Neural cell (in vitro differentiated cells): ENCODE measurements around the gene ATXN1L. TPM values are rescaled to one million over a fixed set of nuclear protein-coding genes. Genes with fewer than 3 reads are reported as not detected.

Experiments
- H2AFZ ChIP-seq: fragments of 200-600, 300-800 bp; sonication (generic), shearing (Covaris generic); 2 replicates; pipeline ENCODE4 v1.6.0; 2014; ENCODE audit warnings: low read depth, mild to moderate bottlenecking, antibody characterized with exemption, low read length, moderate library complexity
- H3F3A ChIP-seq: fragments of 200-600 bp; shearing (Covaris generic); 2 replicates; pipeline ENCODE4 v1.6.1; 2016; ENCODE audit warnings: mild to moderate bottlenecking, moderate library complexity, mixed read lengths, antibody characterized with exemption, low read length; ENCODE audit not compliant: insufficient read depth, poor library complexity, severe bottlenecking
- H3K27ac ChIP-seq: fragments of 200-600, 300-800 bp; sonication (generic), shearing (Covaris generic); 2 replicates; pipeline ENCODE4 v1.5.1; 2014; ENCODE audit warnings: mild to moderate bottlenecking, low read length, moderate library complexity
- H3K27me3 ChIP-seq: fragments of 300-800, 200-600 bp; sonication (generic), shearing (Covaris generic); 2 replicates; pipeline ENCODE4 v1.6.0; 2014; ENCODE audit warnings: mild to moderate bottlenecking, low read depth, low read length, moderate library complexity; ENCODE audit not compliant: insufficient read depth
- H3K36me3 ChIP-seq: fragments of 300-800, 200-600 bp; sonication (generic), shearing (Covaris generic); 2 replicates; pipeline ENCODE4 v1.5.1; 2014; ENCODE audit warnings: mild to moderate bottlenecking, antibody characterized with exemption, low read length, moderate library complexity; ENCODE audit not compliant: insufficient read depth
- H3K4me2 ChIP-seq: fragments of 300-800, 200-600 bp; sonication (generic), shearing (Covaris generic); 2 replicates; pipeline ENCODE4 v1.6.0; 2014; ENCODE audit warnings: mild to moderate bottlenecking, low read length
- H3K4me3 ChIP-seq: fragments of 300-800, 200-600 bp; sonication (generic), shearing (Covaris generic); 2 replicates; pipeline ENCODE4 v1.5.1; 2014; ENCODE audit warnings: mild to moderate bottlenecking, low read length, moderate library complexity
- H3K79me2 ChIP-seq: fragments of 200-600 bp; shearing (Covaris generic); replicated peaks from 2 replicates; pipeline ENCODE4 v1.6.0; 2014; ENCODE audit warnings: mild to moderate bottlenecking, low read length, moderate library complexity; ENCODE audit not compliant: insufficient read depth
- H3K9ac ChIP-seq: fragments of 300-800, 200-600 bp; sonication (generic), shearing (Covaris generic); 2 replicates; pipeline ENCODE4 v1.6.1; 2016; ENCODE audit warnings: mild to moderate bottlenecking, low read length, mixed read lengths
- H3K9me2 ChIP-seq: fragments of 200-600 bp; shearing (Covaris generic); 2 replicates; pipeline ENCODE4 v1.6.1; 2016; ENCODE audit warnings: mild to moderate bottlenecking, low read length, mixed read lengths; ENCODE audit not compliant: insufficient read depth
- H3K9me3 ChIP-seq: fragments of 200-600, 300-800 bp; sonication (generic), shearing (Covaris generic); 2 replicates; pipeline ENCODE4 v1.6.1; 2016; ENCODE audit warnings: mild to moderate bottlenecking, mixed run types, low read length, moderate library complexity, mixed read lengths
- H4K20me1 ChIP-seq: fragments of 200-600 bp; shearing (Covaris generic); 2 replicates; pipeline ENCODE4 v1.6.1; 2016; ENCODE audit warnings: mild to moderate bottlenecking, mixed run types; ENCODE audit not compliant: insufficient read depth
- EP300 ChIP-seq: fragments of 450-650 bp; conservative IDR thresholded peaks from 2 replicates; pipeline ENCODE4 v1.6.1; 2014; ENCODE audit warnings: antibody characterized with exemption, mild to moderate bottlenecking, moderate library complexity; ENCODE audit not compliant: poor library complexity, severe bottlenecking
- EZH2 ChIP-seq: fragments of 200-600, 300-800 bp; shearing (Covaris generic), sonication (generic); IDR thresholded peaks from 2 replicates; pipeline ENCODE4 v1.6.1; 2014; ENCODE audit warnings: antibody characterized with exemption, low read length, borderline replicate concordance, mild to moderate bottlenecking; ENCODE audit not compliant: insufficient read depth, poor library complexity, severe bottlenecking
- MXI1 ChIP-seq: fragments of 450-650 bp; conservative IDR thresholded peaks from 2 replicates; pipeline ENCODE4 v1.6.1; 2014; ENCODE audit warnings: antibody characterized with exemption, mild to moderate bottlenecking; ENCODE audit not compliant: poor library complexity, severe bottlenecking
- POLR2AphosphoS5 ChIP-seq: IDR thresholded peaks from 2 replicates; pipeline ENCODE4 v1.6.1; 2012
- RAD21 ChIP-seq: fragments of 450-650 bp; conservative IDR thresholded peaks from 2 replicates; pipeline ENCODE4 v1.6.1; 2014; ENCODE audit warnings: antibody characterized with exemption, mild to moderate bottlenecking, moderate library complexity
- SMC3 ChIP-seq: fragments of 450-650 bp; conservative IDR thresholded peaks from 2 replicates; pipeline ENCODE4 v1.6.1; 2014; ENCODE audit warnings: antibody characterized with exemption, mild to moderate bottlenecking, moderate library complexity; ENCODE audit not compliant: poor library complexity
- TAF1 ChIP-seq: IDR thresholded peaks from 2 replicates; pipeline ENCODE4 v1.6.1; 2012; ENCODE audit warnings: low read depth
- polyA plus RNA-seq: library from polyadenylated mRNA; depleted of rRNA; stranded (reverse); fragments of >200 nt; gene quantifications from 2 replicates; pipeline ENCODE4 v1.2.3, GENCODE V29; 2014
- TF ChIP-seq, protein P1 (sequence below): fragments of 450-650 bp; IDR thresholded peaks from 2 replicates; pipeline ENCODE4 v1.5.1; 2014; ENCODE audit warnings: antibody characterized with exemption, mild to moderate bottlenecking, moderate library complexity; ENCODE audit not compliant: poor library complexity, severe bottlenecking
- TF ChIP-seq, protein P2 (sequence below): IDR thresholded peaks from 2 replicates; pipeline ENCODE4 v1.6.1; 2012; ENCODE audit warnings: borderline replicate concordance

The ATXN1L gene
- polyA plus RNA-seq, 1 donor from 2014 or later, result 9.5 TPM

DNA sequence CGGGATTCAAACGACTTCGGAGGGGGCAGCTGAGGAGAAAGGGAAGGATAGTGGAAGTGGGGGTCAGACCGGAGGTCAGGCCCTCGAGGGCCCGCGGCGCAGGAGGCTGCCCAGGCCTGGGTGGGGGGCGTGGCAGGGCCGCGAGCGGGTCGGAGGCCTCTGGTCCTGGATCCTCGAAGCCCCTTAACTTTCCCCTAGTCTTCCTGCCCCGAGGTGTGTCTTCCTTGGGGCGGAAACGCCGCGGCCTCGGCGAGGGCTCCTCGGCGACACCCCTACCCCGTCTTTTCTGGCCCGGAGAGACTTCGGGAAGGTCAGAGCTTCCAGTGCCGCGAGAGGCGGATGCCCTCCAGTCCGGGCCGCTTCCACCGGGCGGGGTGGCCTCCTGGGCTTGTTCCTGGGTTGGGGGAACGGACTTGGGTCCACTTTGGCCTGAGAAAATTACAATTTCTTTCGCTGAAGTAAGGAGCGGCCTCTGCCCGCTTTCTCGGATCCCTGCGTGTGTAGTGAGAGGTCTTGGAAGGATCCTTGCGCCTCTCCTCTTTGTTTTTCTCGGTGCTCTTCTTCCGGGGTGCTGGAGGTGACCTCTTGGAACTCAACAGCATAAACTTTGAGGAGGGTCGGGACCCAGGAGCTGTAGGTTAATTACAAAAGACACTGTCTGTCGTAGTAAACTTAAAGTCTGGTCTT is 50.0 kb downstream of the ATXN1L start:
- H3K9me3 ChIP-seq, result no peaks in the 10 kb centered on the region
- H4K20me1 ChIP-seq, result no peaks in the 10 kb centered on the region
- H3F3A ChIP-seq, result peaks cover 4% of the 10 kb centered on the region
- TF ChIP-seq POLR2AphosphoS5 (peak; percentile 40), TAF1 (peak; percentile 17), EP300 (no peak)
- TF ChIP-seq, protein P1, sequence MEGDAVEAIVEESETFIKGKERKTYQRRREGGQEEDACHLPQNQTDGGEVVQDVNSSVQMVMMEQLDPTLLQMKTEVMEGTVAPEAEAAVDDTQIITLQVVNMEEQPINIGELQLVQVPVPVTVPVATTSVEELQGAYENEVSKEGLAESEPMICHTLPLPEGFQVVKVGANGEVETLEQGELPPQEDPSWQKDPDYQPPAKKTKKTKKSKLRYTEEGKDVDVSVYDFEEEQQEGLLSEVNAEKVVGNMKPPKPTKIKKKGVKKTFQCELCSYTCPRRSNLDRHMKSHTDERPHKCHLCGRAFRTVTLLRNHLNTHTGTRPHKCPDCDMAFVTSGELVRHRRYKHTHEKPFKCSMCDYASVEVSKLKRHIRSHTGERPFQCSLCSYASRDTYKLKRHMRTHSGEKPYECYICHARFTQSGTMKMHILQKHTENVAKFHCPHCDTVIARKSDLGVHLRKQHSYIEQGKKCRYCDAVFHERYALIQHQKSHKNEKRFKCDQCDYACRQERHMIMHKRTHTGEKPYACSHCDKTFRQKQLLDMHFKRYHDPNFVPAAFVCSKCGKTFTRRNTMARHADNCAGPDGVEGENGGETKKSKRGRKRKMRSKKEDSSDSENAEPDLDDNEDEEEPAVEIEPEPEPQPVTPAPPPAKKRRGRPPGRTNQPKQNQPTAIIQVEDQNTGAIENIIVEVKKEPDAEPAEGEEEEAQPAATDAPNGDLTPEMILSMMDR, result no peak
- peak overlapping the region; percentile 96 for H3K4me2 ChIP-seq
- H3K9ac ChIP-seq, result peak overlapping the region; percentile 97
- peak overlapping the region; percentile 85 for H3K4me3 ChIP-seq
- H3K27ac ChIP-seq, result peak overlapping the region; percentile 97
- H3K79me2 ChIP-seq, result peaks cover 49% of the 10 kb centered on the region
- H2AFZ ChIP-seq, result peak overlapping the region; percentile 42
- no peaks in the 10 kb centered on the region for H3K27me3 ChIP-seq
- no peaks in the 10 kb centered on the region for H3K36me3 ChIP-seq
- no peaks in the 10 kb centered on the region for H3K9me2 ChIP-seq

DNA sequence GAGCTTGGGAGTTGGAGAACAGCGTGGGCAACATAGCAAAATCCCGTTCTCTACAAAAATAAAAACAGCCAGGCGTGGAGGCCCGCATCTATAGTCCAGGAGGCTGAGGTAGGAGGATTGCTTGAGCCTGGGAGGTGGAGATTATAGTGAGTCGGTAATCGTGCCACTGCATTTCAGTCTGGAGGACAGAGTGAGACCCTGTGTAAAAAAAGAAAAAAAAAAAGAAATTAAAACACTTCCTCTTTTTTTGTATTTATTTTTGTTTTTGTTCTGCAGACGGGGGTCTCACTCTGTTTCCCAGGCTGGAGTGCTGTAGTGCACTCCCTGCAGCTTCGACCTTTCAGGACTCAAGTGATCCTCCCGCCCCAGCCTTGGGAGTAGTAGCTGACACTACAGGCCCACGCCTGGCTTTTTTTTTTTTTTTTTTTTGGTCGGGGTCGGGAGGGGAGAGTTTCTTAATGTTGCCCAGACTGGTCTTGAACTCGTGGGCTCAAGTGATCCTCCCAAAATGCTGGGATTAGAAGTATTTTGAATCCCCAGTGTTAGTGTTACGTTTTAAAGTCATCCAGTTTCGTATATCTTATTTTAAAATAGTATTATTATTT is 51.1 kb downstream of the ATXN1L start:
- Histone ChIP-seq H3K4me3 (peak overlapping the region; percentile 85), H3K27me3 (no peaks in the 10 kb centered on the region), H3K36me3 (no peaks in the 10 kb centered on the region), H3K27ac (peak overlapping the region; percentile 97), H4K20me1 (no peaks in the 10 kb centered on the region), H3K9me2 (no peaks in the 10 kb centered on the region), H3K4me2 (peak overlapping the region; percentile 96), H3K79me2 (peaks cover 56% of the 10 kb centered on the region), H3K9me3 (no peaks in the 10 kb centered on the region), H2AFZ (no peak overlapping the region), H3F3A (peaks cover 4% of the 10 kb centered on the region), H3K9ac (peak overlapping the region; percentile 97)
- TF ChIP-seq SMC3, result no peak
- no peak for TF ChIP-seq RAD21
- TF ChIP-seq, protein P2, sequence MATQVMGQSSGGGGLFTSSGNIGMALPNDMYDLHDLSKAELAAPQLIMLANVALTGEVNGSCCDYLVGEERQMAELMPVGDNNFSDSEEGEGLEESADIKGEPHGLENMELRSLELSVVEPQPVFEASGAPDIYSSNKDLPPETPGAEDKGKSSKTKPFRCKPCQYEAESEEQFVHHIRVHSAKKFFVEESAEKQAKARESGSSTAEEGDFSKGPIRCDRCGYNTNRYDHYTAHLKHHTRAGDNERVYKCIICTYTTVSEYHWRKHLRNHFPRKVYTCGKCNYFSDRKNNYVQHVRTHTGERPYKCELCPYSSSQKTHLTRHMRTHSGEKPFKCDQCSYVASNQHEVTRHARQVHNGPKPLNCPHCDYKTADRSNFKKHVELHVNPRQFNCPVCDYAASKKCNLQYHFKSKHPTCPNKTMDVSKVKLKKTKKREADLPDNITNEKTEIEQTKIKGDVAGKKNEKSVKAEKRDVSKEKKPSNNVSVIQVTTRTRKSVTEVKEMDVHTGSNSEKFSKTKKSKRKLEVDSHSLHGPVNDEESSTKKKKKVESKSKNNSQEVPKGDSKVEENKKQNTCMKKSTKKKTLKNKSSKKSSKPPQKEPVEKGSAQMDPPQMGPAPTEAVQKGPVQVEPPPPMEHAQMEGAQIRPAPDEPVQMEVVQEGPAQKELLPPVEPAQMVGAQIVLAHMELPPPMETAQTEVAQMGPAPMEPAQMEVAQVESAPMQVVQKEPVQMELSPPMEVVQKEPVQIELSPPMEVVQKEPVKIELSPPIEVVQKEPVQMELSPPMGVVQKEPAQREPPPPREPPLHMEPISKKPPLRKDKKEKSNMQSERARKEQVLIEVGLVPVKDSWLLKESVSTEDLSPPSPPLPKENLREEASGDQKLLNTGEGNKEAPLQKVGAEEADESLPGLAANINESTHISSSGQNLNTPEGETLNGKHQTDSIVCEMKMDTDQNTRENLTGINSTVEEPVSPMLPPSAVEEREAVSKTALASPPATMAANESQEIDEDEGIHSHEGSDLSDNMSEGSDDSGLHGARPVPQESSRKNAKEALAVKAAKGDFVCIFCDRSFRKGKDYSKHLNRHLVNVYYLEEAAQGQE, result no peak
- no peak for TF ChIP-seq EP300
- no peak for TF ChIP-seq EZH2
- no peak for TF ChIP-seq MXI1
- TF ChIP-seq, protein P1, result no peak
- no peak for TF ChIP-seq POLR2AphosphoS5
- TF ChIP-seq TAF1, result no peak
